SU-DHL-6 (cell line): Measurements from ENCODE around the gene TSPAN4.

Experiments used
- H2AFZ ChIP-seq: fragments of 200-600 bp; sonication (generic); 2 replicates; pipeline ENCODE4 v1.6.1; 2014; ENCODE audit warnings: low read depth, mild to moderate bottlenecking, moderate library complexity, mixed read lengths, antibody characterized with exemption, low read length; ENCODE audit not compliant: severe bottlenecking
- H3F3A ChIP-seq: fragments of 200-600 bp; shearing (Covaris generic); 2 replicates; pipeline ENCODE4 v1.6.0; 2016; ENCODE audit warnings: antibody characterized with exemption, mild to moderate bottlenecking; ENCODE audit not compliant: insufficient read depth
- H3K27ac ChIP-seq: fragments of 200-600 bp; sonication (generic); 2 replicates; pipeline ENCODE4 v1.5.1; 2016; ENCODE audit warnings: low read depth, mild to moderate bottlenecking, low read length, moderate library complexity, mixed read lengths
- H3K27me3 ChIP-seq: fragments of 200-600 bp; sonication (generic), shearing (Covaris generic); 2 replicates; pipeline ENCODE4 v1.6.0; 2014; ENCODE audit warnings: mild to moderate bottlenecking, low read length
- H3K36me3 ChIP-seq: fragments of 200-600 bp; sonication (generic); 2 replicates; pipeline ENCODE4 v1.6.1; 2014; ENCODE audit warnings: mild to moderate bottlenecking, low read length, mixed read lengths
- H3K4me2 ChIP-seq: fragments of 300-600, 200-600 bp; shearing (Covaris generic), sonication (generic); 2 replicates; pipeline ENCODE4 v1.6.0; 2014; ENCODE audit warnings: low read length, low read depth, mild to moderate bottlenecking; ENCODE audit not compliant: poor library complexity, severe bottlenecking
- H3K4me3 ChIP-seq: fragments of 200-600 bp; sonication (generic); 2 replicates; pipeline ENCODE4 v1.5.1; 2014; ENCODE audit warnings: antibody characterized with exemption, low read length, mild to moderate bottlenecking, mixed read lengths; ENCODE audit not compliant: insufficient read depth, poor library complexity, severe bottlenecking
- H3K79me2 ChIP-seq: fragments of 200-600 bp; sonication (generic); 2 replicates; pipeline ENCODE4 v1.6.1; 2014; ENCODE audit warnings: mild to moderate bottlenecking, low read length, moderate library complexity; ENCODE audit not compliant: insufficient read depth
- H3K9ac ChIP-seq: fragments of 200-600 bp; sonication (generic); 2 replicates; pipeline ENCODE4 v1.7.0; 2014; ENCODE audit warnings: mild to moderate bottlenecking, low read length
- H3K9me2 ChIP-seq: fragments of 200-600 bp; sonication (generic); replicated peaks from 2 replicates; pipeline ENCODE4 v1.6.1; 2014; ENCODE audit warnings: low read length; ENCODE audit not compliant: insufficient read depth
- H3K9me3 ChIP-seq: fragments of 200-600 bp; sonication (generic); 2 replicates; pipeline ENCODE4 v1.6.1; 2014; ENCODE audit warnings: low read length, mixed read lengths; ENCODE audit not compliant: insufficient read depth
- H4K20me1 ChIP-seq: fragments of 200-600 bp; sonication (generic); 2 replicates; pipeline ENCODE4 v1.6.1; 2014; ENCODE audit warnings: low read depth, mild to moderate bottlenecking, antibody characterized with exemption, low read length, moderate library complexity, mixed read lengths
- CTCF ChIP-seq: fragments of 200-600 bp; sonication (generic); IDR thresholded peaks from one replicate; pipeline ENCODE4 v1.5.1; 2017; ENCODE audit warnings: antibody characterized with exemption, mild to moderate bottlenecking, low read length, moderate library complexity; ENCODE audit not compliant: insufficient read depth, poor library complexity, severe bottlenecking
- EZH2phosphoT487 ChIP-seq: fragments of 200-600 bp; sonication (generic), shearing (Covaris generic); conservative IDR thresholded peaks from 2 replicates; pipeline ENCODE4 v1.6.1; 2018; ENCODE audit warnings: mild to moderate bottlenecking, antibody characterized with exemption, low read length, moderate library complexity, mixed read lengths

Gene TSPAN4

GRCh38 chr11:824942-825341 is 17.7 kb upstream of the TSPAN4 start:
- H3K9ac ChIP-seq: no peak overlapping the region
- H2AFZ ChIP-seq: no peak overlapping the region
- no peaks in the 10 kb centered on the region for H3K79me2 ChIP-seq
- no peak overlapping the region for H3K4me3 ChIP-seq
- H3K27me3 ChIP-seq: no peaks in the 10 kb centered on the region
- H3K4me2 ChIP-seq: no peak overlapping the region
- H3F3A ChIP-seq: no peaks in the 10 kb centered on the region
- no peaks in the 10 kb centered on the region; the same call in 1 of the 2 replicates for H4K20me1 ChIP-seq
- no peaks in the 10 kb centered on the region for H3K36me3 ChIP-seq
- no peak overlapping the region for H3K27ac ChIP-seq
- no peaks in the 10 kb centered on the region for H3K9me3 ChIP-seq
- TF ChIP-seq EZH2phosphoT487 (no peak), CTCF (no peak)
- H3K9me2 ChIP-seq: no peaks in the 10 kb centered on the region

- Histone ChIP-seq H3K9me2 (no peaks in the 10 kb centered on the region), H3K27me3 (no peaks in the 10 kb centered on the region), H4K20me1 (no peaks in the 10 kb centered on the region; the same call in 1 of the 2 replicates), H3K9ac (no peak overlapping the region), H3F3A (no peaks in the 10 kb centered on the region), H3K4me2 (no peak overlapping the region), H3K9me3 (no peaks in the 10 kb centered on the region), H3K36me3 (no peaks in the 10 kb centered on the region), H2AFZ (no peak overlapping the region), H3K4me3 (no peak overlapping the region), H3K27ac (no peak overlapping the region), H3K79me2 (no peaks in the 10 kb centered on the region)
- TF ChIP-seq EZH2phosphoT487 (no peak), CTCF (no peak)
Measured at GRCh38 chr11:825366-826226, 17.1 kb upstream of the TSPAN4 start.

GRCh38 chr11:826227-826621 is 16.4 kb upstream of the TSPAN4 start:
- H2AFZ ChIP-seq: no peak overlapping the region
- H3K79me2 ChIP-seq: no peaks in the 10 kb centered on the region
- peak overlapping the region; percentile 47 for H3K4me2 ChIP-seq
- H3K27me3 ChIP-seq: no peaks in the 10 kb centered on the region
- no peaks in the 10 kb centered on the region for H3K9me2 ChIP-seq
- no peak overlapping the region for H3K27ac ChIP-seq
- no peak for TF ChIP-seq EZH2phosphoT487
- no peak for TF ChIP-seq CTCF
- no peaks in the 10 kb centered on the region for H3K36me3 ChIP-seq
- no peaks in the 10 kb centered on the region for H4K20me1 ChIP-seq
- H3K9ac ChIP-seq: no peak overlapping the region
- no peaks in the 10 kb centered on the region for H3F3A ChIP-seq
- H3K4me3 ChIP-seq: no peak overlapping the region
- H3K9me3 ChIP-seq: no peaks in the 10 kb centered on the region
